Right cardiac atrium (tissue), 5 donors: ENCODE data around the gene PSMG3. TPM values are rescaled to one million over a fixed set of nuclear protein-coding genes. Genes with fewer than 3 reads are reported as not detected.

Source experiments
- ATAC-seq, 2 donors: fragments of 200-7000 bp; cut with Tn5 transposase; one replicate each; pipeline versions ENCODE4 v1.8.0 to v1.9.1; 2020; ENCODE audit warnings: moderate library complexity in 2 of 2, mild to moderate bottlenecking in 1 of 2
- DNase-seq, 3 donors: peaks; one replicate each; pipeline ENCODE4 v3.0.0-alpha.2; 2020
- H3K27ac ChIP-seq: one replicate; pipeline ENCODE4 v1.5.1; 2013; ENCODE audit warnings: mild to moderate bottlenecking, low read length, control low read depth, moderate library complexity
- H3K27me3 ChIP-seq: one replicate; pipeline ENCODE4 v1.6.1; 2013; ENCODE audit not compliant: control insufficient read depth, insufficient read depth
- H3K4me1 ChIP-seq: one replicate; pipeline ENCODE4 v1.6.1; 2013; ENCODE audit warnings: low read length; ENCODE audit not compliant: control insufficient read depth, insufficient read depth
- H3K4me3 ChIP-seq: one replicate; pipeline ENCODE4 v1.5.1; 2013; ENCODE audit warnings: low read length, control low read depth
- H3K9me3 ChIP-seq: one replicate; pipeline ENCODE4 v1.6.1; 2013; ENCODE audit warnings: low read length; ENCODE audit not compliant: control insufficient read depth
- WGBS: extraction: QIAGEN DNeasy Blood & Tissue Kit; methylation state at CpG from one replicate; pipeline ENCODE4 v1.1.7; 2013; 5-methylcytosine and 5-hydroxymethylcytosine counted together
- intact Hi-C, 4 donors: fragments of 100-400 bp; cut with DNase I; formaldehyde crosslinking; loops; one replicate each; pipeline versions ENCODE4 v1.11.0 to v1.14.0; 2022 to 2023
- polyA plus RNA-seq: library from polyadenylated mRNA; stranded (reverse); fragments of 200-250 nt; gene quantifications from one replicate; pipeline ENCODE4 v1.2.3, GENCODE V29; 2013
- total RNA-seq, 4 donors: library from RNA; stranded (reverse); fragmentation: NEBNext Ultra II Directional; extraction: Animal tissue kit (Norgen Biotek cat#: 25700); gene quantifications; one replicate each; pipeline ENCODE4 v1.2.1, GENCODE V29; 2021
- donor health status: healthy with polysubstance abuse.
- donor health status: DM: no; HTN: yes; CAD: no.
- donor health status: DM: no; HTN: no; CAD: no.
- donor health status: DM: no; HTN: yes; CAD: no; lungs with severe emphysema.
- donor health status: DM: yes; HTN: yes; CAD: no.

Gene PSMG3
- total and polyA plus RNA-seq, 5 donors: 11.6 to 27.6 (median 14.3) TPM

DNA sequence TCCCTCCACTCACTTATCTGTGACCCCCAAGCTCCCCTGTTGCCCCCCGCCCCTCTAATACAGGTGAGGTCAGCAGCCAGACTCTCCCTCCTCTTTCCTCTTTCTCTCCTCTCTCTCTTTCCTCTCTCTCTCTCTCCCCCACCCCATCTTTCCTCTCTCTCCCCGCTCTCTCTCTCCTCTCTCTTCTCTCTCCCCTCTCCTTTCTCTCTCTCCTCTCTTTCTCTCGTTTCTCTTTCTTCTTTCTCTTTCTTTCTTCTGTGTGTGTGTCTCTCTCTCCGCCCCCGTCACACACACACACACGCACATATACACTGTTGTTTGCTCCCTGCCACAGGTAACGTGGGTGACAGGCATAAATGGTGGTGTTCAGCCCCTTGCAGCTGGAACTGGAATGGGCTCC lies 37.2 kb upstream of the PSMG3 start:
- no peaks in the 10 kb centered on the region for H3K4me1 ChIP-seq
- no peaks in the 10 kb centered on the region for H3K27me3 ChIP-seq
- DNase-seq: no peak
- intact Hi-C loops: no loop called here
- H3K27ac ChIP-seq: no peak overlapping the region
- no peaks in the 10 kb centered on the region for H3K9me3 ChIP-seq
- no peak overlapping the region for H3K4me3 ChIP-seq
- no peak for ATAC-seq
- 59% methylated on average over 7 of the region's 7 CpGs for WGBS

DNA sequence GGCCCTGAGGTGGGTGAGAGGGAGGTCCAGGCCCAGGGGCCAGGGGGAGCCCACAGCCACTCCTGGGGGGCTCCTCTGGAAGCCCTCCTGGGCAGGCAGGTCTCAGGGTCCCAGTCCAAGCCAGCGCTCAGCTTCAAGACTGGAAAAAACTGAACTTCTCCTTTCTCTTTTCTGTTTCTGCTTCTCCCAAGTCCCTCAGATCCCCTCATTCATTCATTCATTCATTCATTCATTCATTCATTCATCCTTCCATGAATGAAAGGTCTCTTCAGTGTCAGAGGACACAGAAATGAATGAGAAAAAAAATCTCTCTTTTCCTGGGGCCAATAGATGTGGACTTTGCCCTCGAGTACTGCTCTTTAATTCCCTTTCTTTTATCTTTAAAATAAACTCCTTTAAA lies 34.6 kb upstream of the PSMG3 start:
- H3K9me3 ChIP-seq: no peaks in the 10 kb centered on the region
- WGBS: 78% methylated on average over 2 of the region's 2 CpGs
- no peak overlapping the region for H3K4me3 ChIP-seq
- no peaks in the 10 kb centered on the region for H3K27me3 ChIP-seq
- no peaks in the 10 kb centered on the region for H3K4me1 ChIP-seq
- no peak overlapping the region for H3K27ac ChIP-seq
- intact Hi-C loops: no loop called here
- DNase-seq (no peak), ATAC-seq (no peak)

GRCh38 chr7:1603346-1604225 lies 33.8 kb upstream of the PSMG3 start:
- Histone ChIP-seq H3K4me3 (no peak overlapping the region), H3K27ac (no peak overlapping the region), H3K27me3 (no peaks in the 10 kb centered on the region), H3K9me3 (no peaks in the 10 kb centered on the region), H3K4me1 (no peaks in the 10 kb centered on the region)
- ATAC-seq: no peak
- WGBS: 80% methylated on average over 41 of the region's 41 CpGs
- intact Hi-C loops: no loop called here
- DNase-seq: no peak

DNA sequence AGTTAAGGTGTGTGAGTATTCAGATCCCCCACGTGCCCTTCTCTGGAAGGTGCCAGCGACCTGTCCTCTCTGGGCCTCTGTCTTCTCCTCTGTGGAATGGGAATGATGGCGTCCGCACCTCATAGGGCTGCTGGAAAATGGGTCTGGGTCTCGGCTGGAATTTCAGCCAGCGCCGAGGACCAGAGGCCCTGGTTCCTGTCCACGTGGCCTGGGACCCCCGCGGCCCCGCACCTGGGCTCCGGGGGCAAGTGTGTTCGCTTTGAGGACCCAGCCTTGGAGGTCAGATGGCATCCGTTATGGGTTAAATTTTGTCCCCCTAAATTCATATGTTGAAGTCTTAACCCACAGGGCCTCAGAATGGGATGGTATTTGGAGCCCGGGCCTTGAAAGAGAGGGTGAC lies 32.6 kb upstream of the PSMG3 start:
- peak in 1 of 3 donors; percentile 28 for DNase-seq
- 91% methylated on average over 15 of the region's 15 CpGs for WGBS

GRCh38 chr7:1601956-1602355 lies 32.1 kb upstream of the PSMG3 start:
- intact Hi-C loops: no loop called here
- Histone ChIP-seq H3K27ac (no peak overlapping the region), H3K4me1 (no peaks in the 10 kb centered on the region), H3K27me3 (no peaks in the 10 kb centered on the region), H3K9me3 (no peaks in the 10 kb centered on the region), H3K4me3 (no peak overlapping the region)
- WGBS: 85% methylated on average over 24 of the region's 24 CpGs
- ATAC-seq (no peak), DNase-seq (no peak)

More for the DNA sequence above, 32.6 kb upstream of the PSMG3 start:
- Histone ChIP-seq H3K4me1 (no peaks in the 10 kb centered on the region), H3K4me3 (no peak overlapping the region), H3K9me3 (no peaks in the 10 kb centered on the region), H3K27me3 (no peaks in the 10 kb centered on the region), H3K27ac (no peak overlapping the region)
- intact Hi-C loops: no loop called here
- no peak for ATAC-seq

DNA sequence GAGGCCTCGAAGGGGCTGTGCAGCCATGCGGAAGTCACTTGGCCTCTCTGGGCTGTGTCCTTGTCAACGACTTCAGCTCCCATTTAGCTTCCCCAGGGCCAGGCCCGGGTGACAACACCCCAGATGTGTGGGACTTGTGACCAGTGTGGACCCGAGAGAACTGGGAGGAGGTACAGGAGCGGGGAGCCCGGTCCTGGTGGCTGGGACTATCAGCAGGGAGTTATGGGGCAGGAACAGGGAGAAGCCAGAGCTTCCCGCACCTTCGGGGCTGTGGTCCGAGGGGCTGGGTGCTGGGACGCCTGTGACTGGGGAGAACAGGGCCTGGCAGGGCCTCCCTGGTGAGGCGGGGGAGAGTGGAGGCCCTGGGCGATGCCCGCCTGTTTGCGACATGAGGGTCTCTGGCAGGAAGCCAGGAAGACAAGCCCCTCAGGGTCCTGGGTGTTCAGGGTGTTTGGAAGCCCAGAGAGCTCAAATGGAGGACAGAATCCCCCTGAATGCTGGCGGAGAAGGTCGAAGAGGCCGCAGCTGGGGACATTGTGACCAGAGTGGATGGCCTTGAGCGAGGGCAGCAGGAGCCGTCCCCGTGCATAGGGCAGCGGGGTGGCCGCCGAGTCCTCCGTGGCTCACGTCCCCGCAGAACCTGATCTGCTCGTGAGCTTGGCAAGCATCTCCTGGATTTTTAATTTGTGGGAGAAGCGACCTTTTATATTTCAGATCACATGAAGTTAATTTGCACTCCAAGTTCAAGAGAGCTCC lies 30.0 kb upstream of the PSMG3 start:
- ATAC-seq: no peak
- DNase-seq: no peak
- H3K9me3 ChIP-seq: no peaks in the 10 kb centered on the region
- 87% methylated on average over 29 of the region's 29 CpGs for WGBS
- H3K4me1 ChIP-seq: no peaks in the 10 kb centered on the region
- no peak overlapping the region for H3K27ac ChIP-seq
- no peaks in the 10 kb centered on the region for H3K27me3 ChIP-seq
- intact Hi-C loops: no loop called here
- no peak overlapping the region for H3K4me3 ChIP-seq

GRCh38 chr7:1598961-1599639 lies 29.3 kb upstream of the PSMG3 start:
- DNase-seq (peak in 1 of 3 donors; percentile 40), ATAC-seq (no peak)
- no peaks in the 10 kb centered on the region for H3K27me3 ChIP-seq
- H3K9me3 ChIP-seq: no peaks in the 10 kb centered on the region
- no peaks in the 10 kb centered on the region for H3K4me1 ChIP-seq
- H3K27ac ChIP-seq: no peak overlapping the region
- 86% methylated on average over 12 of the region's 12 CpGs for WGBS
- intact Hi-C loops: no loop called here
- no peak overlapping the region for H3K4me3 ChIP-seq

DNA sequence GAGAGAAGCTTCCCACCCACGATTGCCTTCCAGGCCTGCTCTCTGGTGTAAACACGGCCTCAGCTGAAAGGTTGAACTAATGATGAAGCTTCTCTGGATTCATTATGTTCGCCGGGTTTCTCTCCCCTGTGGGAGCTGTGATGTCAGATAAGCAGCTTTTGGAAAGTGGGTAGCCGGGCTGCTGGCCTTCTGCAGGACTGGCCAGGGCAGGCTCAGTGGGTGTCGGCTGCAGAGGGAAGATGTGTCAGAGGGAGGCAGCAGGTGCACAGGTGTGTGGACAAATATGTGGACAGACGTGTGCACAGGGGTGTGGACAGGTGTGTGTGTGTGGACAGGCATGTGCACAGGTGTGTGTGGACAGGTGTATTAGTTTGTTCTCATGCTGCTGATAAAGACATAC lies 28.5 kb upstream of the PSMG3 start:
- H3K4me3 ChIP-seq: no peak overlapping the region
- 85% methylated on average over 7 of the region's 7 CpGs for whole genome bisulfite sequencing
- H3K27ac ChIP-seq: no peak overlapping the region
- no peaks in the 10 kb centered on the region for H3K4me1 ChIP-seq
- ATAC-seq (no peak), DNase-seq (peak in 2 of 3 donors; percentile 14 to 18)
- no peaks in the 10 kb centered on the region for H3K9me3 ChIP-seq
- no peaks in the 10 kb centered on the region for H3K27me3 ChIP-seq
- intact Hi-C loops: no loop called here

- intact Hi-C loops: no loop called here
- no peaks in the 10 kb centered on the region for H3K27me3 ChIP-seq
Observed at GRCh38 chr7:1597791-1598190, 28.0 kb upstream of the PSMG3 start.

DNA sequence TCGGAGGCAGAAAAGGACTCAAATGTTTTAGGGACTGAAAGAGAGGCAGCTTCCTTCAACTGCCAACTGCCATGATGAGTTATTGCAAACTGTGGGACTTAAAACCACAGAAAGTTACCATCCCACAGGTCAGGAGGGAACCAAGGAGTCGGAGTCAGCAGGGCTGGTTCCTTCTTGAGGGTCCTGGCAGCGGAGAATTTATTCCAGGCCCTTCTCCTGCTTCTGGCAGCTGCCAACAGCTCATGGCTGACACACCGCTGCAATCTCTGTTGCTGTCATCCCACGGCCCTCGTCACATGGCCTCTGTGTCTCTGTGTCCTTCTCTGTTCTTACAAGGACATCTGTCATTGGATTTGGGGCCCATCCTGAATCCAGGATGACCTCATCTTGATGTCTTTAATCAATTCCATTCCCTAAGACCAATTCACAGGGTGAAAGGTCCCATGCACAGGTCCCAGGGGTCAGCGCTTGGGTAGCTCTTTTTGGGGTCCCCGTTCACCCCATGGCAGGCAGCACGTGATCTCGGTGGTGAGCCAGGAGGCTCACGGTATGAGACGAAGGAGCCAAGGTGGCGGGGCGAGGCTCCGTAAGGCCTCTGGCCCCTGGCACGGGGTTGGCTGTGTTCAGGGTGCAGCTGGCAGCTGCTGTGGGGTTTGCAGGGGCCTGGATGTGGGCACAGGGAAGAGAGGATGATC lies 27.4 kb upstream of the PSMG3 start:
- ATAC-seq (no peak), DNase-seq (peak in 2 of 3 donors; percentile 20 to 22)
- intact Hi-C loops: no loop called here
- Histone ChIP-seq H3K27ac (no peak overlapping the region), H3K4me3 (no peak overlapping the region), H3K27me3 (no peaks in the 10 kb centered on the region), H3K4me1 (no peaks in the 10 kb centered on the region), H3K9me3 (no peaks in the 10 kb centered on the region)
- 78% methylated on average over 16 of the region's 16 CpGs for WGBS

More at GRCh38 chr7:1597791-1598190, 28.0 kb upstream of the PSMG3 start:
- 90% methylated on average over 11 of the region's 11 CpGs for WGBS
- ATAC-seq: no peak
- H3K27ac ChIP-seq: no peak overlapping the region
- H3K9me3 ChIP-seq: no peaks in the 10 kb centered on the region
- peak in 1 of 3 donors; percentile 20 for DNase-seq
- no peaks in the 10 kb centered on the region for H3K4me1 ChIP-seq
- H3K4me3 ChIP-seq: no peak overlapping the region
